Measurements from ENCODE around the gene TMPRSS12. TPM values are rescaled to one million over a fixed set of nuclear protein-coding genes. Genes with fewer than 3 reads are reported as not detected.
"Not testable (repeated sequence)": the region's sequence is repeated elsewhere in the genome, so short reads cannot be mapped to it uniquely, and the experiment has no call there.

The TMPRSS12 gene
- total RNA-seq, 1 experiment from 2014 or later, result not detected

- not testable (repeated sequence) for H3K27me3 ChIP-seq (ENCODE audit: control insufficient read depth, insufficient read depth, low read length); H3K36me3 ChIP-seq (replicated peaks; ENCODE audit: control insufficient read depth, insufficient read depth, low read length); DNase-seq
- H3K4me3 ChIP-seq (ENCODE audit: insufficient read depth, low read depth, low read length), result peak overlapping the region; percentile 1; the same call in 1 of the 2 replicates
Measured at GRCh38 chr12:50926932-50927331, 84.2 kb downstream of the TMPRSS12 start.

GRCh38 chr12:50927356-50927755 lies 84.6 kb downstream of the TMPRSS12 start:
- no peak for DNase-seq
- Histone ChIP-seq H3K4me3 (ENCODE audit: insufficient read depth, low read depth, low read length) (peak overlapping the region; percentile 1; the same call in 1 of the 2 replicates), H3K27me3 (ENCODE audit: control insufficient read depth, insufficient read depth, low read length) (no peaks in the 10 kb centered on the region), H3K36me3 (replicated peaks; ENCODE audit: control insufficient read depth, insufficient read depth, low read length) (no peaks in the 10 kb centered on the region)

GRCh38 chr12:50927766-50928224 lies 85.1 kb downstream of the TMPRSS12 start:
- no peak overlapping the region for H3K4me3 ChIP-seq (ENCODE audit: insufficient read depth, low read depth, low read length)

GRCh38 chr12:50928392-50928791 lies 85.7 kb downstream of the TMPRSS12 start:
- no peaks in the 10 kb centered on the region for H3K27me3 ChIP-seq (ENCODE audit: control insufficient read depth, insufficient read depth, low read length)
- no peaks in the 10 kb centered on the region for H3K36me3 ChIP-seq (replicated peaks; ENCODE audit: control insufficient read depth, insufficient read depth, low read length)
- no peak for DNase-seq
- H3K4me3 ChIP-seq (ENCODE audit: insufficient read depth, low read depth, low read length), result no peak overlapping the region

More at GRCh38 chr12:50927766-50928224, 85.1 kb downstream of the TMPRSS12 start:
- Histone ChIP-seq H3K27me3 (ENCODE audit: control insufficient read depth, insufficient read depth, low read length) (no peaks in the 10 kb centered on the region), H3K36me3 (replicated peaks; ENCODE audit: control insufficient read depth, insufficient read depth, low read length) (no peaks in the 10 kb centered on the region)
- DNase-seq, result no peak

- DNase-seq, result no peak
- no peak overlapping the region for H3K4me3 ChIP-seq (ENCODE audit: insufficient read depth, low read depth, low read length)
- H3K27me3 ChIP-seq (ENCODE audit: control insufficient read depth, insufficient read depth, low read length), result no peaks in the 10 kb centered on the region
- no peaks in the 10 kb centered on the region for H3K36me3 ChIP-seq (replicated peaks; ENCODE audit: control insufficient read depth, insufficient read depth, low read length)
Measured at GRCh38 chr12:50929831-50930230, 87.1 kb downstream of the TMPRSS12 start.

GRCh38 chr12:50930477-50930876 lies 87.8 kb downstream of the TMPRSS12 start:
- H3K27me3 ChIP-seq (ENCODE audit: control insufficient read depth, insufficient read depth, low read length); H3K4me3 ChIP-seq (ENCODE audit: insufficient read depth, low read depth, low read length); H3K36me3 ChIP-seq (replicated peaks; ENCODE audit: control insufficient read depth, insufficient read depth, low read length); DNase-seq: not testable (repeated sequence)

- Histone ChIP-seq H3K36me3 (replicated peaks; ENCODE audit: control insufficient read depth, insufficient read depth, low read length) (no peaks in the 10 kb centered on the region), H3K27me3 (ENCODE audit: control insufficient read depth, insufficient read depth, low read length) (no peaks in the 10 kb centered on the region), H3K4me3 (ENCODE audit: insufficient read depth, low read depth, low read length) (no peak overlapping the region)
- no peak for DNase-seq
Measured at GRCh38 chr12:50932787-50933280, 90.1 kb downstream of the TMPRSS12 start.

GRCh38 chr12:50933459-50934124 lies 90.9 kb downstream of the TMPRSS12 start:
- Histone ChIP-seq H3K27me3 (ENCODE audit: control insufficient read depth, insufficient read depth, low read length) (no peaks in the 10 kb centered on the region), H3K4me3 (ENCODE audit: insufficient read depth, low read depth, low read length) (no peak overlapping the region), H3K36me3 (replicated peaks; ENCODE audit: control insufficient read depth, insufficient read depth, low read length) (no peaks in the 10 kb centered on the region)
- no peak for DNase-seq

- DNase-seq, result no peak
- H3K4me3 ChIP-seq (ENCODE audit: insufficient read depth, low read depth, low read length), result no peak overlapping the region
- H3K36me3 ChIP-seq (replicated peaks; ENCODE audit: control insufficient read depth, insufficient read depth, low read length), result no peaks in the 10 kb centered on the region
- no peaks in the 10 kb centered on the region for H3K27me3 ChIP-seq (ENCODE audit: control insufficient read depth, insufficient read depth, low read length)
Measured at GRCh38 chr12:50934371-50934851, 91.7 kb downstream of the TMPRSS12 start.

GRCh38 chr12:50934981-50935807 lies 92.5 kb downstream of the TMPRSS12 start:
- no peak overlapping the region for H3K4me3 ChIP-seq (ENCODE audit: insufficient read depth, low read depth, low read length)
- DNase-seq, result no peak
- no peaks in the 10 kb centered on the region for H3K36me3 ChIP-seq (replicated peaks; ENCODE audit: control insufficient read depth, insufficient read depth, low read length)
- no peaks in the 10 kb centered on the region for H3K27me3 ChIP-seq (ENCODE audit: control insufficient read depth, insufficient read depth, low read length)

- H3K36me3 ChIP-seq (replicated peaks; ENCODE audit: control insufficient read depth, insufficient read depth, low read length), result no peaks in the 10 kb centered on the region
- no peak overlapping the region for H3K4me3 ChIP-seq (ENCODE audit: insufficient read depth, low read depth, low read length)
- H3K27me3 ChIP-seq (ENCODE audit: control insufficient read depth, insufficient read depth, low read length), result no peaks in the 10 kb centered on the region
- no peak for DNase-seq
Measured at GRCh38 chr12:50936821-50937530, 94.2 kb downstream of the TMPRSS12 start.

Other genes starting within 250 kb of the TMPRSS12 start
- gene ATF1, start 78.8 kb upstream of the TMPRSS12 start, total RNA-seq (2014; rRNA removed; shearing (Covaris generic)), result 26.5 and 37.2 TPM in 2 replicates
- not detected in 2 replicates for gene HIGD1C, start 109.6 kb downstream of the TMPRSS12 start, total RNA-seq (2014; rRNA removed; shearing (Covaris generic))
- gene SLC11A2, start 183.5 kb downstream of the TMPRSS12 start, total RNA-seq (2014; rRNA removed; shearing (Covaris generic)), result 44.9 and 53.0 TPM in 2 replicates
- gene LETMD1, start 205.4 kb downstream of the TMPRSS12 start, total RNA-seq (2014; rRNA removed; shearing (Covaris generic)), result 39.9 and 45.5 TPM in 2 replicates
- 22.2 and 24.7 TPM in 2 replicates for gene CSRNP2, start 240.7 kb downstream of the TMPRSS12 start, total RNA-seq (2014; rRNA removed; shearing (Covaris generic))

All from H7 (cell line).